ENCODE data around the gene TMEM205. TPM values are rescaled to one million over a fixed set of nuclear protein-coding genes. Genes with fewer than 3 reads are reported as not detected.
"Not testable (repeated sequence)": the region's sequence is repeated elsewhere in the genome, so short reads cannot be mapped to it uniquely, and the experiment has no call there.

The TMEM205 gene
- total RNA-seq, 2 donors from 2014 or later: 41.5 to 42.9 TPM

DNA sequence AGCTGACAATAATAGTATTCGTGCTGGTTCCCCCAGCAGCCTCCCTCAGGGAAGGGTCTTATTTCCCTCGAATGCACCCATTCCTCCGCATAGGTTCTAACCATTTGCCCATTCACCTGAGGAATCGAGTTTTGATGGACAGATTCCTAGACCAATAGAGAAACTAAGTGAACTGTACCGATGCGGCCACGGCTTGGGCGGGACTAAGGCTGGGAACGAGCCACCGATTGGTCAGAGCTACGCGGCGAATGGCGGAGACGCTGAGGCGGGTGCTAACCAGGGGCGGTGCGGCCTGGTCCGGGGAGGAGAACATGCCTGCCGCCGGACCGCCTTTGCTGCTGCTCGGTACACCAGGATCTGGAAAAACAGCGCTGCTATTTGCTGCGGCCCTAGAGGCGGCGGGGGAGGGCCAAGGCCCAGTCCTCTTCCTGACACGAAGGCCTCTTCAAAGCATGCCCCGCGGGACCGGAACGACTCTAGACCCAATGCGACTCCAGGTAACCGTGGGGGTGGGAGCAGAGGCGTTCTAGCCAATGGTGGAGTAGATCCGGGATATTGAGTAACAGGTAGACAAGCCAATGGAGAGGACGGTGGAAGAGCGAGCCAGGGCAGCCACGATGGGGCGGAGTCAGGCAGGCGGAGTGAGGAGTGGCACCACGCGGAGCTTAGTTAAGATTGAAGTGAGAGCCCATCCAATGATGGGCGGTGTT, 28.5 kb upstream of the TMEM205 start, which contains the start of gene SWSAP1:
Gene SWSAP1 (plus strand): TSS at position 234 of the 710 bp plus-strand sequence. CDS start 15 bp downstream, at position 249.
- intact Hi-C loops (cut with DNase I): no loop called here
- peak; percentile 99 for DNase-seq (ENCODE audit: low spot score)

DNA sequence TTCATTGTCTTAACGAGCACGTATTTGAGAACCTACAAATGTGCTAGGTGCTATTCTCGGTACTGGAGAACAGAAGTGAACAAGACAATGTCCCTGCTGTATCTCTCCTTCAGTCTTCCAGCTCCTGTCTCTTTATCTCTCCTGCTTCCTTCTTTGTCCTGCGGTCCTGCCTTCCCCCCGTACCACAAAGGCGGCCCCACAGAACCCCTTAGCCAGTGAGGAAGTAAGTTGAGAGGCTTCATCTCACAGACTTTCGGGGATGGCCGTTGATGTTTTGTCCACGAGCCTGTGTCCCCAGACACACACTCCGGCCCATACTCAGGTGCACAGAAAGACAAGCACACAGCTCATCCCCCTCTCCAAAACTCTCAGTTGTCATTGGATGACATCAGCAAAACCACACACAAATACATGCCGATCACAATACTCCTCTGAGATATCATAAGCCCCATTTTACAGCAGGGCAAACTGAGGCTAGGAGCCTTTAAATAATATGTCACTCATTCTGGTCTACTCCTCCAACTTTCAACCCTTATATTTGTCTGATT, 27.9 kb upstream of the TMEM205 start:
- intact Hi-C loops (cut with DNase I): no loop called here
- no peak for DNase-seq (ENCODE audit: low spot score)

DNA sequence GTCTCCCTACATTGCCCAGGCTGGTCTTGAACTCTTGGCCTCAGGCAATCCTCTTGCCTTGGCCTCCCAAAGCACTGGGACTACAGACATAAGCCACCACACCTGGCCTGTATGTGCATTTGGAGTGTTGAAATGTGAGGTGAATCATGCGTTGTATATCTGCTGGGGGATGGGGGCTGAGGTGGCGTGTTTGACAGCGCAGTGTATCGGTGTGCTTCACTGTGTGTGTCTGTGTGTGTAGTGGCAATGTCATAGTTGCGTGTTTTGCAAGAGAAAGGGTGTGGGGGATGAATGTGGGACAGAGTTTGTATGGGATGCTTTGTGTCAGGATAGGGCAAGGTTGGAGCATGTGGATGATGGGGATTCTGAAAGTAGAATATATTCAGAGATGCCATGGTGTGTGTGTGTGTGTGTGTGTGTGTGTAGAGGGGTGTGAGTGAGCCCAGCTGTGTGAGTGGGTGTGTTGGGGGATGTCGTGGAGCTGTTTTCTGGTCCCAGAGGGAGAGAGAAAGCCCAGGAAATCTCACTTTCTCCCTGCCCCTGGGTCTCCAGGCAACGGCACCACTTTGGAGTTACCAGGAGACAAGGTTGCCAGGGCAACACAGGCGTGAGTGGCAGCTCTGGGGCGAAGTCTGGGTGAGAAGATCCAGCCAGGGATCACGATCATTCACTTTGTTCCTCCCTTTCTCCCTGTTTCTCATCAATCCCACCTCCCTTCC, 27.3 kb upstream of the TMEM205 start:
- no peak for DNase-seq (ENCODE audit: low spot score)
- intact Hi-C loops (cut with DNase I): no loop called here

DNA sequence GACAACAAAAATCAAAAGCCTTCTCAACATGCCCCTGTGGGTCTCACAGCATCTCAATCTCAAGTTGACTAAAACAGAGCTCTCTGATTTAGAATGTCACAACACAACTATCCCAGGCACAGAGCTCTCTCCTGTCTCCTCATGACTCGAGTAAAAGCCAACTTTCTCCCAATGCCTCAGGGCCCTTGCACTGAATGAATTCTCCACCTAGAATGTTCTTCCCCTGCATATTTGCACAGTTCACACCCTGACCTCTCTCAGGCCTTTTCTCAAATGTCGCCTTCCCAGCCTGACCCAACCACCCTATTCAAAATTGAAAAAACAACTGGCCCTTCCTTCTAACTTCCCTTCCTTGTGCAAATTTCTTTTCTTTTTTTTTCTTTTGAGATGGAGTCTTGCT, 24.7 kb upstream of the TMEM205 start:
- intact Hi-C loops (cut with DNase I): no loop called here

DNA sequence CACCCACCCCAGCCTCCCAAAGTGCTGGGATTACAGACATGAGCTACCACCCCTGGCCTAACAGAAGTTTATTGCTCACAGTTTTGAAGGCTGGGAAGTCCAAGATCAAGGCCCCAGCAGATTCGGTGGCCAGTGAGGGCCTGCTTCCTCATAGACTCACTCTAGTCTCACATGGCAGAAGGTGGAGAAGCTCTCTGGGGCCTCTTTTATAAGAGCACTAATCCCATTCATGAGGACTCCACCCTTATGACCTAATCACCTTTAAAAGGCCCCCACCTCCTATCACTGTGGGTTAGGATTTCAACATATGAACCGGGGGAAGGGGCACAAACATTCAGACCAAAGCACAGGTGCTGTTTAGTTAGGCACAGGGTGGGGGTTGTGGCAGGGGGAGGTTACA, 21.5 kb upstream of the TMEM205 start:
- intact Hi-C loops (cut with DNase I): no loop called here
- DNase-seq (ENCODE audit: low spot score): no peak

More for the DNA sequence above, 24.7 kb upstream of the TMEM205 start:
- DNase-seq (ENCODE audit: low spot score): no peak

DNA sequence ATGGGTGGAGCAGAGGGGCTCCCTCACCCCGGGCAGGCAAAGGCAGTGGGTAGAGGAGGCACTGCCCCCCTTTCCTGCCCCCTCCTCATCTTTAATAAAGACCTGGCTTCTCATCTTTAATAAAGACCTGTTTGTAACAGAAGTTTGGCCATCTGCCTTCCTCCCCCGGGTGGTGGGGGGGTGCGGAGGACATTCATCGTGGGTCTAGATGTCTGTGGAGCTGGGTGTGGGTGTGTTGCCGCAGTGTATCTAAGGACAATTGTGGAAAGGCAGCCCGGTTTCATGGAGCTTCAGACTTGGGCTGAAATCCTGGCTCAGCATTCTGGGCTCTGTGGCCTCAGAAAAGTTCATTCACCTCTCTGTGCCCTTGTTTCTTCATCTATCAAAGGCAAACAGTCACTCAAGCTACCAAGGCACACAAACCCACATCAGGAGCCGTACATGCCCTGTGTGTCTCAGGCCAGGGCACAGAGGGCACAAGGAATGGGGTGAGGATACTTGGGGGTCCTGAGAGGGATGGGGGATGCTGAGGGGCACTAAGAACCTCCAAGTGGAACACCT, 19.6 kb upstream of the TMEM205 start:
- DNase-seq (ENCODE audit: low spot score): no peak
- intact Hi-C loops (cut with DNase I): no loop called here

DNA sequence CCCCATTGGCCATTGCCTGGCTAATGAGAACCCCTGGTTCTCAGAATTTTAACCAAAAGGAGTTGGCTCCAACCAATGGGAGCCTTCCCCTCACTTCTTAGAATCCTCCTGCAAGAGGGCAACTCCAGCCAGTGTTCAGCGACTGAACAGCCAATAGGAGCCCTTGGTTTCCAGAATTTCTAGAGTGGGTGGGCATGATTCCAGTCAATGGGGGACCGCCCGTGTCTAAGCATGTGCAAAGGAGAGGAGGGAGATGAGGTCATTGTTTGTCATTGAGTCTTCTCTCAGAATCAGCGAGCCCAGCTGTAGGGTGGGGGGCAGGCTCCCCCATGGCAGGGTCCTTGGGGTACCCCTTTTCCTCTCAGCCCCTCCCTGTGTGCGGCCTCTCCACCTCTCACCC, 18.9 kb upstream of the TMEM205 start:
- intact Hi-C loops (cut with DNase I): no loop called here
- DNase-seq (ENCODE audit: low spot score): no peak

DNA sequence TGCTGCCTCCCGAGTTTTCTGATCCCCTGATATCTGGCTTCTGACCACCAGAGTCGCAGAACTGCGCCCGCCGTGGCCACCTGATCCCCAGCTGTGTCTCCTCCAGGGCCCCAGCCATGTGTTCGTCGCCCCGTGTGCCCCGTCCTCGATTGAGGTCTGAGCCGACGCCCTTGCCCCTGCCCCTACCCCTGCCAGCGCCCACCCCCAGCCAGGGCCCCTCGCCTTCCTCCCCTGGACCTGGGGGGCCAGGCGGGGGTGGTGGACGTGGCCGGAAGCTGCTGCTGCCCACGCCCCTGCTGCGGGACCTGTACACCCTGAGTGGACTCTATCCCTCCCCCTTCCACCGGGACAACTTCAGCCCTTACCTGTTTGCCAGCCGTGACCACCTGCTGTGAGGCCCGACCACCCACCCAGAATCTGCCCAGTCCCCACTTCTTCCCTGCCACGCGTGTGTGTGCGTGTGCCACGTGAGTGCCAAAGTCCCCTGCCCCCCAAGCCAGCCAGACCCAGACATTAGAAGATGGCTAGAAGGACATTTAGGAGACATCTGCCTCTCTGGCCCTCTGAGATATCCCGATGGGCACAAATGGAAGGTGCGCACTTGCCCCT, 18.3 kb upstream of the TMEM205 start:
- intact Hi-C loops (cut with DNase I): no loop called here

DNA sequence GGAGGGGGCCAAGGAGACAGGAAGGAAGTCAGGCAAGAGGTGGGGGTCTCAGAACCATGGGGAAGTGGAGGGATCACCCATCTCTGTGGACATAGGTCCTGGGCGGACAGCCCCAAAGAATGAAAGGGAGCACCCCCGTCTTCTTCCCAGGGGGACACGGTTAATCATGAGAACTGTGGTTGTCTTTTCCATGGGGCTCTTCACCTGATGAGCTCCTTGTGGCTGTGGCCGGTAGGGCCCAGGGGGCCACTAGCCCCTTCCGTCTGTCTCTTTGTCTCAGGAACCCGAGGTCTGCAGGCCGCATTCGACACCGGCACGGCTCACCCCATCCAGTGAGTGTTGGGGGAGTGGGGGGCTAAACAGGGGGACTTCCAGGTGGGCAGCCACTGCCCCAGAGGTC, 17.8 kb upstream of the TMEM205 start:
- intact Hi-C loops (cut with DNase I): no loop called here
- no peak for DNase-seq (ENCODE audit: low spot score)

More for the DNA sequence above, 18.3 kb upstream of the TMEM205 start:
- DNase-seq (ENCODE audit: low spot score): no peak

DNA sequence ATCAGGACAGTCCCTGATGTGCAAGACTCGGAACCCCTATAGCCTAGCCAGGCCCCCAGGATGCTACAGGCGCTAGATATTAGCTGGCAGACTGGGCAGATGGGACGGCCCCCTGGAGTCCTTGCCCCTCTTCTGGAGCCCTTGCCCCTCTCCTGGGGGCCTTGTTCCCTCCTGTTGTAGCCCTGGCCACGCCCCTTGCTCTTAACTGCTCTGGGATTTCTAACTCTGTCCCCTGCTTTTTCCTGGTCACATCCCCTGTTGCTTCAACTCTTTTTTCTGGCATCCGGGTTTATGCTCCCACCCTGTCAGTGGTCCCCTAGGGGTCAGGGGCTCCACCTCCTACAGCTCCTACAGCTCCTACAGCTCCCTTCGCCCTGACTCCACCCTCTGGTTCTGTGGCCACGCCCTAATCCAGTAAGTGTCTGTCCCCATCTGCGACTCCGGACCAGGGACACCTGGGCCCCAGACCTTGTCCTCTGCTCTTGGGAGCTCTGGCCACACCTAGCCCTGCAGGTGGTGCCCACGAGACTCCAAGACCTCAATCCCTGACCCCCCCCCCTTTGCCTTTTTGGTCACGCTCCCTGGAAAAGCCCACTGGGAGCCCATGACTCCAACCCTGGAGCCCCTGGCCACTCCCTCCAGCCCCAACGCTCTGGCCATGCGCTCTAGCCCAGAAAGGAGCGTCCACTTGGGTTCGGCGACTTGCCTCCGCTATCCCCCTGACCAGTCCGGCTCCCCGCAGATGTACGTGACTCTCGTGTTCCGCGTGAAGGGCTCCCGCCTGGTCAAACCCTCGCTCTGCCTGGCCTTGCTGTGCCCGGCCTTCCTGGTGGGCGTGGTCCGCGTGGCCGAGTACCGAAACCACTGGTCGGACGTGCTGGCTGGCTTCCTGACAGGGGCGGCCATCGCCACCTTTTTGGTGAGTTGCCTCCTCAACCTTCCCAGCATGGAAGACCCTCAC, 16.0 kb upstream of the TMEM205 start:
- DNase-seq (ENCODE audit: low spot score): no peak
- intact Hi-C loops (cut with DNase I): no loop called here

DNA sequence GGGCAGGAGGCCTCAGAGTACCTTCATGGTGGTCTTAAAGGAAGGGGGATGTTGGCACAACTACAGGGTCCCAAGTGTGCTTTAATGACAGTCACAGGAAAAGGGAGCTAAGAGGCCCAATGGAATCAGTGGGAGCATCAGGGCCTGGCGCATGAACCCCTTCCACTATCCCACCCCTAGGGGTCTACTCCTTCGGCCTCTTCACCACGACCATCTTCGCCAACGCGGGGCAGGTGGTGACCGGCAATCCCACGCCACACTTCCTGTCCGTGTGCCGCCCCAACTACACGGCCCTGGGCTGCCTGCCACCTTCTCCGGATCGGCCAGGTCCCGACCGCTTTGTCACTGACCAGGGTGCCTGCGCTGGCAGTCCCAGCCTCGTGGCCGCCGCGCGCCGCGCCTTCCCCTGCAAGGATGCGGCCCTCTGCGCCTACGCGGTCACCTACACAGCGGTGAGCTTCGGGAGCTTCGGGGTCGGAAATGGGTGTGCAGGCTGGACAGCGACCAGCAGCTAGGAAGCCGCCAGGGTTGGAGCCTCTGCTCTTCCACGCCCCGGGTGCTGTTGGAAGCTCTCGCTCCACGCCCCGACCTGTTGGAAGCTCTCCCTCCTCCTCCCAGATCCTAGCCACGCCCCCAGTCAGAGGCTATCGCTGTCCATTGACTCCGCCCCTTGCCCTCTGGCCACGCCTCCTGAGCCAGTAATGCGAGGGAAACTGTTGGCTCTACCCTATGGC, 15.1 kb upstream of the TMEM205 start:
- DNase-seq (ENCODE audit: low spot score): no peak
- intact Hi-C loops (cut with DNase I): no loop called here

DNA sequence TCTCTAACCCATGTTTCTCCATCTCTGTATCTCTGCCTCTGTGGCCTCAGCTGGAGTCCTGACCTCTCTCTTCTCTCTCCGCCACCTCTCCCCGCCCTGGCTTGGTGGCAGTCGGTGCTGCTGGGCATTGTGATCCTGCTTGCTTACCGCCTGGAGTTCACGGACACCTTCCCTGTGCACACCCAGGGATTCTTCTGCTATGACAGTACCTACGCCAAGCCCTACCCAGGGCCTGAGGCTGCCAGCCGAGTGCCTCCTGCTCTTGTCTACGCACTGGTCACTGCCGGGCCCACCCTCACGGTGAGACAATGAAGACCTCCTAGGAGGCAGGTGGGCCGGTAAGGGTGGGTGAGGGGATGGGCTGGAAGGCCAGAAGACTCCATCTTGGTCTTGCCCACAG, 13.4 kb upstream of the TMEM205 start:
- intact Hi-C loops (cut with DNase I): no loop called here
- no peak for DNase-seq (ENCODE audit: low spot score)

DNA sequence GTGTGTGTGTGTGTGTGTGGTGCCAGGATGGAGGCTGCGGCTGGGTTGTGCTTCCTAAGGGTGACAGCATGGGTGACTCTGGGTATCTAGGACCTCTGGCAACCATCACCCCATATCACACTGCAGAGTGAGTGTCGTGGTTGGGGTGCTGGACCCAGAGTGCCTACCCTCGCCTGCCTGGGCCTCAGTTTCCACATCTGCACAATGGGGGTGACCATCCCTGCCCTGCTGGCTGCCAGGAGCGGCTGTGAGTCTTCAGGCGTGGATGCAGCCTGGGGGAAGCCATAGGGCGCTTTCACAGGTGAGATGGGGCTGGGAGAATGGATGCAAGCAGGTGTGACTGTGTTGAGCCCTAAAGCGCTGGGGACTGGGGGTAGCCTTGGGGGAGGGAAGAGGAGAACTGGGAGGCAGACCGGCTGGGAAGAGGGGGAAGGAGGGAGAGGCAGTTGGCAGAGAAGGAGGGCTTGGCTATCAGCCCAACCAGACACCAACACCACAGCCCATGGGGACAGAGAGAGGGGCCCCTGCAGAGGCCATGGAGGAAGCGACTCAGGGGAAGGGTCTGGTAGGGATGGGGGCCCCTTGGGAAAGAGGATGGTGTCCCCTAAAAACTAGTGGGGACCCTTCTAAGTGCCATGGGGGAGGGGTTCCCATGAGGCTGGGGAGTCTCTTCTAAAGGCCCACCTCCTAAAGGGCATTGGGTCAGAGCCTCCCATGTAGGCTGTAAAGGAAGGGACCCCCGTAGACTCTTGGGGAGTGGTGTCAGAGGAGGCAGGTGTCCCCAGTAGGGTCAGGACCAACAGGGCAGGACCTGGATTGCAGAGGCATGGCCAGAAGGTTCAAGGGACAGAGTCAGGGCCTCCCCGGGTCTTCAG, 10.8 kb upstream of the TMEM205 start:
- no peak for DNase-seq (ENCODE audit: low spot score)
- intact Hi-C loops (cut with DNase I): loop anchor here in 1 of 2 donors (1.0 kb wide), 1 partner anchor 15 kb away; no protein-coding TSS in a partner anchor

DNA sequence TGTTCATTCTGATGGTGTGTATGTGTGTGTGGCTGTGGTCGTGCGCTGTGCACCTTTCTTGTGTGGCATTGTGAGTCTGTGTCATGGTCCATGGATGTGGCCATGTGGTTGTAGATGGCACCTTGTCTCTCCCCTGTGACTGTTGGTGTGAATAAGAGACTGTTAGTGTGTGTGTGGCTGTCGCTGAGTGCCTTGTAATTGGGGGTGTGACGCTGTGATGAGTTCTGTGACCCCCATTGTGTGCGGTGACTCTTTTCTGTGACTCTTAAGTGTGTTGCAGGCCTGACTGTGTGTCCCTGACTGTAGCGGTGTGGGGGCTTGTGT, 10.0 kb upstream of the TMEM205 start:
- no peak for DNase-seq (ENCODE audit: low spot score)
- intact Hi-C loops (cut with DNase I): no loop called here

DNA sequence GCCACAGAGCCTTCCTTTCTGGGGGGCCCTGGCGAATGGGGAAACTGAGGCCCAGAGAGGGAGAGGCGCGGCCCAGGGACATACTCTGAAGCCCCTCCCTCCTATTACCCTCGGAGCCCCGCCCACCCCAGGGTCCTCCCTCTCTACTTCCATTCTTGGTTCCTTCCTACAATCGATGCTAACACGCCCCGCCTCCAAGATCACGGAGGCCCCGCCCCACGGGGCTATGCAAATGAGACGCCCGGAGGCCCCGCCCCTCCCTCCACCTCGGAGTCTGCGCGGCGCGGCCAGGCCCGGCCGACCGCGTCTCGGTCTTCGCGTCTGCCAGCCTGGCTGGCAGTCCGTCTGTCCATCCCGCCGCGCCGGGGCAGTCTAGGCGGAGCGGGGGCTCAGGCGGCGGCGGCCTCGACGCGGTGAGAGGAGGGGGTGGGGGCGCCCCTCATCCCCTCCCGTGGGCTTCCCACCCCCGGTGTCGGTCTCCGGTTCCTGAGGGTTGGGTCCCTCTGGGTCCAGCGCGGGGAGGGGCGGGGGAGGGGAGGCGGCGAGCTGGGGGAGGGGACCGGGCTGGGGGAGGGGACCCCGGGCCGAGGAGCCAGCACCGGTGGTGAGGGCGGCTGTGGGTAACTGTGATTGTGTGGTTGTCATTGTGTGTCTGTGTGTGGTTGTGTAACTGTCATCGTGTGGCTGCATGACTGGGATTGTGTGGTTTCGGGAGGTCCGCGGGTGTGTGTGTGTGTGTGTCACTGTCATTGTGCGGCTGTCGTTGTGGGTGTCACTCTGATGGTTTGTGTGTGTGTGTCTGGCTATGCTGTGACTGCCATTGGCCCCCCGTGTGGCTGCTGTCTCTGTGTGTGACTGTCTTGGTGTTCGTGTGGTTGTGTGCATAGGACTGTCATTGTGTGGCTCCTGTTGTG, 9.3 kb upstream of the TMEM205 start, which contains the start of gene PLPPR2:
Gene PLPPR2 (plus strand): TSS at position 273 of the 914 bp plus-strand sequence. CDS start 2,242 bp downstream, outside the sequence.
- intact Hi-C loops (cut with DNase I): no loop called here
- DNase-seq (ENCODE audit: low spot score): peak; percentile 99

DNA sequence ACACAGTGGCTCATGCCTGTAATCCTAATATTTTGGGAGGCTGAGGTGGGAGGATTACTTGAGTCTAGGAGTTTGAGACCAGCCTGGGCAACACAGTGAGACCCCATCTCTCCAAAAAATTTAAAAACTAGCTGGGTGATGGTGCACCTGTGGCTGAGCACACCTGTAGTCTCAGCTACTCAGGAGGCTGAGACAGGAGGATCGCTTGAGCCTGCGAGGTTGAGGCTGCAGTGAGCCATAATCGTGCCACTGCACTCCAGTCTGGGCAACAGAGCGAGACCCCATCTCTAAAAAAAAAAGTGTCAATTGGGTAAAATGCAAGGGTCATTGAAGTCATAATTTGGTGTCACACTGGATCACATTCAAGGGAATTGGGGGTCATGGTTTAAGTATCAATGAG, 8.0 kb upstream of the TMEM205 start:
- DNase-seq (ENCODE audit: low spot score); intact Hi-C loops (cut with DNase I): not testable (repeated sequence)

All from posterior vena cava (tissue), 2 donors.